GM13977 (cell line): ENCODE data around the gene CYP2A6.
"Not testable (repeated sequence)": the region's sequence is repeated elsewhere in the genome, so short reads cannot be mapped to it uniquely, and the experiment has no call there.

ENCODE experiments used
- DNase-seq: peaks from one replicate; pipeline ENCODE4 v3.0.0; 2012; ENCODE audit warnings: low spot score
- in situ Hi-C: fragments of 300-500 bp; cut with MboI; formaldehyde crosslinking; loops from one replicate; pipeline ENCODE4 v1.12.0; 2022; ENCODE audit warnings: low sequenced_read_pairs, low pct_unique_long_range_greater_than_20kb, mixed read lengths, inconsistent platforms; ENCODE audit not compliant: unreplicated experiment
- TF ChIP-seq, protein P1 (sequence below): IDR thresholded peaks from 2 replicates; pipeline ENCODE4 v1.5.1; 2012; ENCODE audit warnings: mild to moderate bottlenecking, control low read depth; ENCODE audit not compliant: insufficient read depth; ENCODE audit errors: extremely low read depth, missing control alignments

Gene CYP2A6

DNA sequence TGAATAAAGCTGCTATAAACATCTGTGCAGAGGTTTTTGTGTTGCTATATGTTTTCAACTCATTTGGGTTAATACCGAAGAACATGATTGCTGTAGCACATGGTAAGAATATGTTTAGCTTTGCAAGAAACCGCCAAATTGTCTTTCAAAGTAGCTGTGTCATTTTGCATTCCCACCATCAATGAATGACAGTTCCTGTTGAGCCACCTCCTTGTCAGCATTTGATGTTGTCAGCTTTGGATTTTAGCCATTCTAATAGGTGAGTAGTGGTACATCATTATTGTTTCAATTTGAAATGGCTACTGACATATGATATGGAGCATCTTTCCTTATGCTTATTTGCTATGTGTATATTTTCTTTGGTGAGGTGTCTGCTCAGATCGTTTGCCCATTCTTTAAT lies 8.2 kb downstream of the CYP2A6 start:
- DNase-seq, in situ Hi-C loops: not testable (repeated sequence)

DNA sequence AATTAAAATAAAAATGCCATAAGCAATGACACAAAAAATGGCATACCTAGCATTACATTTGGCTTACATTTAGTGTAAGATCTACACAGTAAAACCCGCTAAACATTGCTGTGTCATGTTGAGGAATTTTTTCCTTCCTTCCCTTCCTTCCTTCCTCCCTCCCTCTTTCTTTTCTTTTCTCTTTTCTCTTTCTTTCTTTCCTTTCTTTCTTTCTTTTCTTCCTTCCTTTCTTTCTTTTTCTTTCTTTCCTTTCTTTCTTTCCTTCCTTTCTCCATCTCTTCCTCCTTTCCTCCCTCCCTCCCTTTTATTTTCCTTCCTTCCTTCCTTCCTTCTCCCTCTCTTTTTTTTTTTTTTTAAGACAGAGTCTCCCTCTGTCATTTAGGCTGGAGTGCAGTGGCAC lies 11.8 kb downstream of the CYP2A6 start:
- in situ Hi-C loops, DNase-seq: not testable (repeated sequence)

DNA sequence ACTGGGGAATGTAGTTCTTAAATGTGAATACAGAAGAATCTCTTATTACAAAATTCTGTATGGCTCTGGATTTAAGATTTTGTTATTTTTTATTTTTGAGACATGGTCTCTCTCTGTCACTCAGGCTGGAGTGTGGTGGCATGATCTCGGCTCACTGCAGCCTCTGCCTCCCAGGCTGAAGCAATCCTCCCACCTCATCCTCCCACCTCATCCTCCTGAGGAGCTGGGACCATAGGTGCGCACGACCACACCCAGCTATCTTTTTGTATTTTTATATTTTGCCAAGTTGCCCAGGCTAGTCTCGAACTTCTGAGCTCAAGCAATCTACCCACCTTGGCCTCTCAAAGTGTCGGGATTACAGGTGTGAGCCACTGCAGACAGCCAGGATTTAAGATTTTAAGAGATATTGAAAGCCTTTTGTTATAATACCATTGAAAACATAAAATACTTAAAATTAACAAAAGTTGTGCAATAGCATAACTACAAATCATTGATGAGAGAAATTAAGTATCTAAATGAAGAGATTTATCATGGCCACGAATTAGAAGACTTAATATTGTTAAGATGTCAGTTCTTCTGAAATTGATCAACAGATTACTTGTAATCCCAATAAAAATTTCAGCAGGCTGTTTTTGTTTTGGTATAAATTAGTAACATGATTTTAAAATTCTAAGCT lies 13.4 kb downstream of the CYP2A6 start:
- in situ Hi-C loops, result no loop called here
- TF ChIP-seq, protein P1, sequence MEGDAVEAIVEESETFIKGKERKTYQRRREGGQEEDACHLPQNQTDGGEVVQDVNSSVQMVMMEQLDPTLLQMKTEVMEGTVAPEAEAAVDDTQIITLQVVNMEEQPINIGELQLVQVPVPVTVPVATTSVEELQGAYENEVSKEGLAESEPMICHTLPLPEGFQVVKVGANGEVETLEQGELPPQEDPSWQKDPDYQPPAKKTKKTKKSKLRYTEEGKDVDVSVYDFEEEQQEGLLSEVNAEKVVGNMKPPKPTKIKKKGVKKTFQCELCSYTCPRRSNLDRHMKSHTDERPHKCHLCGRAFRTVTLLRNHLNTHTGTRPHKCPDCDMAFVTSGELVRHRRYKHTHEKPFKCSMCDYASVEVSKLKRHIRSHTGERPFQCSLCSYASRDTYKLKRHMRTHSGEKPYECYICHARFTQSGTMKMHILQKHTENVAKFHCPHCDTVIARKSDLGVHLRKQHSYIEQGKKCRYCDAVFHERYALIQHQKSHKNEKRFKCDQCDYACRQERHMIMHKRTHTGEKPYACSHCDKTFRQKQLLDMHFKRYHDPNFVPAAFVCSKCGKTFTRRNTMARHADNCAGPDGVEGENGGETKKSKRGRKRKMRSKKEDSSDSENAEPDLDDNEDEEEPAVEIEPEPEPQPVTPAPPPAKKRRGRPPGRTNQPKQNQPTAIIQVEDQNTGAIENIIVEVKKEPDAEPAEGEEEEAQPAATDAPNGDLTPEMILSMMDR, result no peak
- DNase-seq, result no peak

DNA sequence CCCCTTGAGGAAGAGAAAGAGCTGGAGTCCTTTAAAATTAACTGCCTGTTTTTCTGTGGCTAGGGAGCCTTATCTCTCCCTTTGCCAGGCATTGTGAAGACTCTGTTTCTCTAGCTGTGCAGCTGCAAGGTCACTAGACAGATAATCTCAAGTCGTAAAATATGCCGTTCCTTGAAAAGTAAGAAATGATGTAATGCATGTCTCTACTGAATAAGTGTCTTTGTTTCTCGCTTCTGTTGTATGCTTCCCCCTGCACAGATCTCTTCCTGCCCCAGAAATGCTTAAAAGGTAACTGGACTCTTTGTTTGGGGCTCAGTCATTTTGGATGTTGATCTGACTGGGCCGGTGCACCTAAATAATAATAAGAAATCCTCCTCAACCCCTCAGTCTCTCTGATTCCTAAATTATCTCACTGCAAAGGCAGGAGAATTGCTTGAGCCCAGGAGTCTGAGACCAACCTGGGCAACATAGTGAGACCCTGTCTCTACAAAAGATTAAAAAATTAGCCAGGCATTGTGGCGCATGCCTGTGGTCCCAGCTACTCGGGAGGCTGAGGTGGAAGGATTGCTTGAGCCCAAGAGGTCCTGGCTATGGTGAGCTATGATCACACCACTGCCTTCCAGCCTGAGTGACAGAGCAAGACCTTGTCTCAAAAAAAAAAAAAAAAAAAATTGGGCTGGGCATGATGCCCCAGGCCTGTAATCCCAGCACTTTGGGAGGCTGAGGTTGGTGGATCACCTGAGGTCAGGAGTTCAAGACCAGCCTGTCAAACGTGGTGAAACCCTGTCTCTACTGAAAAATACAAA lies 16.3 kb downstream of the CYP2A6 start:
- in situ Hi-C loops, result not testable (repeated sequence)

DNA sequence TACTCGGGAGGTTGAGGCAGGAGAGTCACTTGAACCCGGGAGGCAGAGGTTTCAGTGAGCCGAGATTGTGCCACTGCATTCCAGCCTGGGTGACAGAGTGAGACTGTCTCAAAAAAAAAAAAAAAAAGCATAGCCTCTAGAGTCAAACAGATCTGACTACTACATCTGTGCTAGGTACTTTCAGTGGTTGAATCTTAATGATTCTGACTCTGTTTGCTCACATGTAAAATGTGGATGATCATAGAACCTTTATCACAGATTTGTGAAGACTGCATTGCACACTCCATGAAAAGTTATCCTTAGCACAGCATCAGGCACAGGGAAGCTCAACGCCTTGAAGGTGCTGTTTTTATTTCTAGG lies 17.8 kb downstream of the CYP2A6 start:
- in situ Hi-C loops, DNase-seq: not testable (repeated sequence)

More for the DNA sequence above, 16.3 kb downstream of the CYP2A6 start:
- not testable (repeated sequence) for DNase-seq

DNA sequence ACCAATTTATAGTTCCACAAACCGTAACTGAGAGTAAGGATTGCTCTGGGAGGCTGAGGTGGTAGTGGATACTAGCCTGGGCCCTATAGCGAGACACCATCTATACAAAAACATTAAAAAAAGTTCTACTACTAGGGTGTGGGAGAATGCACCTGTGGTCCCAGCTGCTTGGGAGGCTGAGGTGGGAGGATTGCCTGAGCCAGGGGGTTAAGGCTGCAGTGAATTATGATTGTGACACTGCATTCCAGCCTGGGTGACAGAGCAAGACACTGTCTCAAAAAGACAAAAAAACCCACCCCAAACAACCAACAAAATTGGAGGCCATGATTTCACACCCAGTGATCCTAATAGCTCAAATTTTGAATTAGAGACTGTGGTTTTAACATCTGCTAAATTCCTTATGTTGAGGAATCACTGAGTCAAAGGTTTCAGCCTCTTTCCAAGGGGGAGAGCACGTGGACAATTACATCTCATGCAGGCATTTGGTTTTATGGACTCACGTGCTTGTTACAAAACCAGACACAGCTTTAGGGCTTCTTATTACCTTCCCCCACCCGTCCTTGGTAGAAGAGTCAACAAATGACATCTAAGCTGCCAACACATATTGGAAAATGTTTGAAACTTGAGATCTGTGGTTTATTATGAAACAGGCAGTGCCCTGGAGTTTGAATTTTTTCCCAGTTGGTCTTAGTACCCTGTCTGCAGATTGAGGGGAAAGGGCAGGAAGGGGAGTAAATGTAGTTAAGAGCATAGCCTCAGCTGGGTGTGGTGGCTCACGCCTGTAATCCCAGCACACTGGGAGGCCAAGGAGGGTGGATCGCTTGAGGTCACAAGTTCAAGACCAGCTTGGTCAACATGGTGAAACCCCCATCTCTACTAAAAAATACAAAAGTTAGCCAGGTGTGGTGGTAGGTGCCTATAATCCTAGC lies 18.5 kb downstream of the CYP2A6 start:
- TF ChIP-seq, protein P1, result no peak
- in situ Hi-C loops, result no loop called here
- DNase-seq, result no peak

DNA sequence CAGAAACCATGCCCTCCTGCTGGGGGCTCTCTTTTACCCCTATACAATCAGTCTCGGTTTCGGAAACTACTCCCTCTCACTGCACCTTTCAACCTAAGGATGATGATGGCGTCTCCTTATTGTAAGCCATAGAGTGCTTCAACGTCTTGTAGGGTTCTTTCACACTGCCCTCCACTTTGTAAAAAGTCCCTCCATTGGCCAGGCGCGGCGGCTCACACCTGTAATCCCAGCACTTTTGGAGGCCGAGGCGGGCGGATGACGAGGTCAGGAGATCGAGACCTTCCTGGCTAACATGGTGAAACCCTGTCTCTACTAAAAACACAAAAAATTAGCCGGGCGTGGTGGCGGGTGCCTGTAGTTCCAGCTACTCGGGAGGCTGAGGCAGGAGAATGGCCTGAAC lies 19.5 kb downstream of the CYP2A6 start:
- in situ Hi-C loops, DNase-seq: not testable (repeated sequence)

DNA sequence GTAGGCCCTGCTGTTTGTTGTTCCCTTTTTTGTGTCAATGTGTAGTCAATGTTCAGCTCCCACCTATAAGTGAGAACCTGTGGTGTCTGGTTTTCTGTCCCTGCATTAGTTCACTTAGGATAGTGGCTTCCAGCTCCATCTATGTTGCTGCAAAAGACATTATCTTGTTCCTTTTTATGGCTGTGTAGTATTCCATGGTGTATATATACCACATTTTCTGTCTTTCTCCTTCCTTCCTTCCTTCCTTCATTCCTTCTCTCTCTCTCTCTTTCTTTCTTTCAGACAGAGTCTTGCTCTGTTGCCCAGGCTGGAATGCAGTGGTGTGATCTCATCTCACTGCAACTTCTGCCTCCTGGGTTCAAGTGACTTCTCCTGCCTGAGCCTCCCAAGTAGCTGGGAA lies 21.0 kb downstream of the CYP2A6 start:
- in situ Hi-C loops, result no loop called here
- TF ChIP-seq, protein P1, result no peak

More for the DNA sequence above, 21.0 kb downstream of the CYP2A6 start:
- no peak for DNase-seq
